Hepatocyte (in vitro differentiated cells): ENCODE results near the gene C15orf61. TPM values are rescaled to one million over a fixed set of nuclear protein-coding genes. Genes with fewer than 3 reads are reported as not detected.

Source experiments
- DNase-seq: peaks from one replicate; pipeline ENCODE4 v3.0.0-alpha.2; 2016; ENCODE audit warnings: low spot score
- H2AFZ ChIP-seq: fragments of 200-600 bp; sonication (generic); 2 replicates; pipeline ENCODE4 v1.6.0; 2016; ENCODE audit warnings: antibody characterized with exemption, mild to moderate bottlenecking
- H3K27ac ChIP-seq: fragments of 200-600 bp; sonication (generic); 2 replicates; pipeline ENCODE4 v1.5.1; 2016; ENCODE audit warnings: mild to moderate bottlenecking
- H3K27me3 ChIP-seq: fragments of 200-600 bp; sonication (generic); 2 replicates; pipeline ENCODE4 v1.6.1; 2016
- H3K36me3 ChIP-seq: fragments of 200-600 bp; sonication (generic); replicated peaks from 2 replicates; pipeline ENCODE4 v1.5.1; 2016; ENCODE audit warnings: low read depth; ENCODE audit not compliant: insufficient read depth
- H3K4me1 ChIP-seq: fragments of 200-600 bp; sonication (generic); 2 replicates; pipeline ENCODE4 v1.5.1; 2016; ENCODE audit warnings: mild to moderate bottlenecking, moderate library complexity; ENCODE audit not compliant: insufficient read depth
- H3K4me2 ChIP-seq: fragments of 200-600 bp; sonication (generic); 2 replicates; pipeline ENCODE4 v1.6.0; 2016
- H3K4me3 ChIP-seq: fragments of 200-600 bp; sonication (generic); 2 replicates; pipeline ENCODE4 v1.5.1; 2016; ENCODE audit warnings: mild to moderate bottlenecking
- H3K79me2 ChIP-seq: fragments of 200-600 bp; sonication (generic); 2 replicates; pipeline ENCODE4 v1.6.0; 2017; ENCODE audit warnings: mild to moderate bottlenecking
- H3K9me2 ChIP-seq: fragments of 200-600 bp; sonication (generic); replicated peaks from 2 replicates; pipeline ENCODE4 v1.6.0; 2017; ENCODE audit warnings: mild to moderate bottlenecking; ENCODE audit not compliant: insufficient read depth
- H3K9me3 ChIP-seq: fragments of 200-600 bp; sonication (generic); 2 replicates; pipeline ENCODE4 v1.5.1; 2016; ENCODE audit warnings: low read depth, mild to moderate bottlenecking
- H4K20me1 ChIP-seq: fragments of 200-600 bp; sonication (generic); 2 replicates; pipeline ENCODE4 v1.6.0; 2016; ENCODE audit warnings: mild to moderate bottlenecking; ENCODE audit not compliant: insufficient read depth, poor library complexity, severe bottlenecking
- CTCF ChIP-seq: fragments of 200-600 bp; sonication (generic); IDR thresholded peaks from 2 replicates; pipeline ENCODE4 v1.5.1; 2016; ENCODE audit warnings: antibody characterized with exemption, mild to moderate bottlenecking; ENCODE audit not compliant: poor library complexity
- EZH2 ChIP-seq: fragments of 200-600 bp; sonication (generic); IDR thresholded peaks from 2 replicates; pipeline ENCODE4 v1.6.1; 2016; ENCODE audit warnings: antibody characterized with exemption, mild to moderate bottlenecking, borderline replicate concordance
- EZH2phosphoT487 ChIP-seq: fragments of 200-600 bp; sonication (generic); IDR thresholded peaks from one replicate; pipeline ENCODE4 v1.6.1; 2018; ENCODE audit warnings: antibody characterized with exemption, mild to moderate bottlenecking, low read depth, moderate library complexity; ENCODE audit not compliant: unreplicated experiment, severe bottlenecking
- WGBS: methylation state at CpG from one replicate; pipeline ENCODE4 v1.1.6; 2016; ENCODE audit warnings: low lambda C conversion rate; ENCODE audit errors: missing lambda C conversion rate; 5-methylcytosine and 5-hydroxymethylcytosine counted together
- polyA plus RNA-seq: library from polyadenylated mRNA; unstranded; fragments of >200 nt; fragmentation: Nextera tagmentation; extraction: Ambion mirVana; gene quantifications from 2 replicates; pipeline ENCODE4 v1.2.1, GENCODE V29; 2016
- total RNA-seq: library from RNA; depleted of rRNA; stranded (reverse); fragments of >200 nt; gene quantifications from 2 replicates; pipeline ENCODE4 v1.2.3, GENCODE V29; 2014

C15orf61 gene
- total and polyA plus RNA-seq, 2 experiments from 2014 or later = 7.6 to 8.4 TPM

- Histone ChIP-seq H4K20me1 (no peaks in the 10 kb centered on the region), H3K79me2 (no peaks in the 10 kb centered on the region), H3K27ac (no peak overlapping the region), H3K36me3 (no peaks in the 10 kb centered on the region), H3K9me2 (no peaks in the 10 kb centered on the region), H3K4me3 (no peak overlapping the region), H2AFZ (no peak overlapping the region), H3K4me1 (no peaks in the 10 kb centered on the region), H3K27me3 (no peaks in the 10 kb centered on the region), H3K4me2 (no peak overlapping the region), H3K9me3 (no peaks in the 10 kb centered on the region)
- TF ChIP-seq EZH2phosphoT487 (no peak), CTCF (no peak), EZH2 (no peak)
- DNase-seq = no peak
- WGBS = 90% methylated on average over 6 of the region's 6 CpGs
Measured at GRCh38 chr15:67504056-67504455, 16.9 kb upstream of the C15orf61 start.

- 81% methylated on average over 5 of the region's 5 CpGs for WGBS
- H3K4me3 ChIP-seq = no peak overlapping the region
- TF ChIP-seq CTCF (no peak), EZH2phosphoT487 (no peak), EZH2 (no peak)
- H3K4me2 ChIP-seq = no peak overlapping the region
- H3K79me2 ChIP-seq = no peaks in the 10 kb centered on the region
- H3K9me2 ChIP-seq = no peaks in the 10 kb centered on the region
- H3K36me3 ChIP-seq = no peaks in the 10 kb centered on the region
- no peak overlapping the region for H2AFZ ChIP-seq
- H3K27ac ChIP-seq = no peak overlapping the region
- DNase-seq = no peak
- H4K20me1 ChIP-seq = no peaks in the 10 kb centered on the region
- H3K4me1 ChIP-seq = no peaks in the 10 kb centered on the region
- H3K9me3 ChIP-seq = no peaks in the 10 kb centered on the region
- no peaks in the 10 kb centered on the region for H3K27me3 ChIP-seq
Measured at GRCh38 chr15:67504796-67505195, 16.1 kb upstream of the C15orf61 start.

- H3K9me2 ChIP-seq = no peaks in the 10 kb centered on the region
- H2AFZ ChIP-seq = no peak overlapping the region
- no peaks in the 10 kb centered on the region for H4K20me1 ChIP-seq
- no peaks in the 10 kb centered on the region for H3K9me3 ChIP-seq
- WGBS = 74% methylated on average over 5 of the region's 5 CpGs
- no peaks in the 10 kb centered on the region for H3K27me3 ChIP-seq
- no peak for DNase-seq
- no peaks in the 10 kb centered on the region for H3K36me3 ChIP-seq
- H3K79me2 ChIP-seq = no peaks in the 10 kb centered on the region
- no peak overlapping the region for H3K27ac ChIP-seq
- no peaks in the 10 kb centered on the region for H3K4me1 ChIP-seq
- TF ChIP-seq EZH2phosphoT487 = no peak
- no peak for TF ChIP-seq CTCF
- no peak for TF ChIP-seq EZH2
- no peak overlapping the region for H3K4me3 ChIP-seq
- no peak overlapping the region for H3K4me2 ChIP-seq
Measured at GRCh38 chr15:67505675-67506572, 15.0 kb upstream of the C15orf61 start.
